Fibroblast of skin of left quadriceps (primary cell): ENCODE results near the gene CDC42EP3.

ENCODE experiments used
- DNase-seq, 2 experiments: peaks; one replicate each; pipeline ENCODE4 v3.0.0-alpha.2; 2013; ENCODE audit warnings: low read depth in 2 of 2

CDC42EP3 gene

DNA sequence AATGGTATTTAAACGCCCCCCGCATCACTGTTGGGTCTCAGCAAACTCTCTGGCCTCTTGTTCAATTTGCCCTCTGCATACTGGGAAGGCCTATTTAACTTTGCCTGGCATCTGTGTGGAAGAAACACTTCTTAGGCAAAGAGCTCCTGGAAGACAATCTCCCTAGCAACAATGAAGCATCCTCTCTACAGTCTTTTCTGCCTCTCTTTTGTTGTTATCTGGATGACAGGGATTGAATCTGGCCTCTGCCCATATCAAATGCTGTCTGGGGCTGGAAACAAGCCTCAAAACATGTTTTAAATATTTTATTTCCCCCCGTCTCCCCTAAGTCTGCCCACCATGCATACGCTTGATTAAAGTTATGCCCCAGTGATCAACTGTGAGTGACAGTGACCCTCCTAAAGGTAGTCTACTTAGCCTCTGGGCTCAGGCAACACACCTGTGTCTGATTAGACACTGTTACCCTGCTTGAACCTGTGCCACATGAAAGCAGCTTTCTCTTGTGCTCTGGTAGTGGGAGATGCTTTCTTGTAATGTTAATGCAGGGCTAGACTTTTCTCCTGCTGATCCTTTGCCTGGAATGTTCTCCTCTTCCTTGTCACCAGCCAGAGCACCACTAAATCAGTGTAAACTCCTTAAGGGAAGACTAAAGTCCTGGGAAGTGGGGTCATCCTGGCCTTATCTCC, 34.9 kb downstream of the CDC42EP3 start:
- no peak for DNase-seq

DNA sequence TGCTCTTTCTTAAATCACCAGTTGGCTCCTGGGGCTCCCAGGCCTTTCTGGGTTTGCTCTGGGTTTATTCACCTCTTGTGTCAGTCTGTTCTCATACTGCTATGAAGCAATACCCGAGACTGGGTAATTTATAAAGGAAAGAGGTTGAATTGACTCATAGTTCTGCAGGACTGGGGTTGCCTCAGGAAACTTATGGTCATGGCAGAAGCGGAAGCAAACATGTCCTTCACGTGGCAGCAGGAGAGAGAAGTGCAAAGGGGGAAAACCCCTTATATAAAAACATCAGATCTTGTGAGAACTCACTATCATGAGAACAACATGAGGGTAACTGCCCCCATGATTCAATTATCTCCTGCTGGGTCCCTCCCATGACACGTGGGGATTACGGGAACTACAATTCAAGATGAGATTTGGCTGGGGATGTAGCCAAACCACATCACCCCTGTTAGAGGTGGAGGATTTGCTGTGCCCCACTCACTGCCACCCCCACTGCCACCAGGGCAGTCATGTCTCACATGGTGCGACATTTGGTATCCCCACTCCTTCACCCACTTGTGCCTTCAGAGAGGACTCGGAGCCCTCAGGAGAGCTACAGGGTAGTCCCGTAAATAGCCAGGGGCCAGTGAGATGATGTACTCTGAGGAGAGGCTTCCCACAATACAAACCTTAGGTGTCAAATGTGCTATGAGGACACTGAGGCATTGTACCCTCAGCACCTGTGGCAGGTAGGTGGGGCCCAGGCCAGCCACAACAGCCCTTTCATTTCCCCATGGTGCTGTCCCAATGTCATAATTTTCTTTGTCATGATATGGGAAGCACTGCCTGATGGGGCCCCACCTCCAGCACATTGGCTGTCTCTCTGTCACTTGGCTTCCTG, 35.7 kb downstream of the CDC42EP3 start:
- DNase-seq: peak in 1 of 2 experiments; percentile 66

- no peak for DNase-seq
Measured at GRCh38 chr2:37634914-37635503, 36.4 kb downstream of the CDC42EP3 start.

DNA sequence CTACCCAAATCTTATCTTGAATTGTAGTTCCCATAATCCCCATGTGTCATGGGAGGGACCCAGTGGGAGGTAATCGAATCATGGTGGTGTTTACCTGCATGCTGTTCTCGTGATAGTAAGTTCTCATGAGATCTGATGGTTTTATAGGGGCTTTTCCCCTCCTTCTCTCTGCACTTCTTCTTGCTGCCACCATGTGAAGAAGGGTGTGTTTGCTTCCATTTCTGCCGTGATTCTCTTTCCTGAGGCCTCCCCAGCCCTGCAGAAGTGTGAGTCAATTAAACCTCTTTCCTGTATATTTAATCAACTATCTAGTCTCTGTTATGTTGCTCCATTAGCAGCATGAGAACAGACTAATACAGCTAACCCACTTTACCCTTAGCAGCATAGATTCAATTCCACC, 37.6 kb downstream of the CDC42EP3 start:
- DNase-seq: no peak

GRCh38 chr2:37633234-37633633, 38.2 kb downstream of the CDC42EP3 start:
- no peak for DNase-seq

DNA sequence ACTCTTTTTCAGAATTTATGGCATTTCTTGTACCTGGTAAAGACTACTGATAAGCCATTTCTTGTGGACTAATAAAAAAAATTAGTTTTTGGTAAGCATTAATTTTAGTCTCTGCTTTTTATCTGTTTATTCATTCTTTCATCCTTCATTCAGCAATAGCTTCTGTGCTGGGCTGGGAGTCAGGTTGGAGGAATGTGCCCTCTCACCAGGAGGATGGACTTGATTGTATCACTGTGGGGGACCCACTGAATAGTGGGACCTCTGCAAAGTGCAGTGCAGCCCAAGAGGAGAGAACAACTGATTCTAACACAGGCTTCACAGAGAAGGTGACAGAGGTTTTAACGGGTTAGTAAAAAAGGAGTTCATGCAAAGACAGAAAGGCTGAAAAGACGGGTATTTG, 39.1 kb downstream of the CDC42EP3 start:
- DNase-seq: no peak

DNA sequence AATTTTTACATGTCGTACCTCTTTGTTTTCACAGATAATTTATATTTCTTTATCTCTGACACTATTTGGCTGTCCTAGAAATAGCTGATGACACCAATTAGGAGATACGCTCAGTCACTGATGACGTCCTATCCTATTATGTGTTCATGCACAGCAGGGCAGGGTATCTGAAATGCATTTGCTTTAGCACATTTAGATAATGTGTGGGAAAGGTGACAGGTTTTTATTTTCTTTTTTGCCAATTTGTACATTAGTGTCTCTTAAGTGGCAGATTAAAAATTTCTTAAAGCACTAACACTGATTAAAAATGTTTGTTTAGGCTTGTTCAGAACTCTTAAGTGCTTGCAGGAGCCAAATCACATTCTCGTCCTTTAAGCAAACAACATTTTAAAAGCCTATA, 39.7 kb downstream of the CDC42EP3 start:
- no peak for DNase-seq

DNA sequence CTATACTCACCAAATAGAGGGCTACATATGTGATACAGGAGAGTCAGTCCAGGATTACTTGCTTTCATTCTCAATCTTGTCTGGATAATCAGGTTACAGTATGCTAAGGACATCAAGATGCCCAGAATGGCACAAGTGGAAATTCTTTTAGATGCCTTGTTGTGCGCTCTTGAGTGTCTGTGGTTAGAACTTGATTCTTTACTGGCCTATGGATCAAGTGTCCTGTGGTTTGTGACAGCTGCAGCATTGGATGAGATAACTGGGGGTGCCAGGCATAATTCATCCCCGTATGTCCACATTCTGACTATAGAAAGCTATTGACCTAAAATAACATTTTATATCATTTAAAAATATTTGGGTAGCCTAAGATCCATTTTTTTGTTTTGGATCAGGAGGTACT, 40.1 kb downstream of the CDC42EP3 start:
- DNase-seq: no peak

DNA sequence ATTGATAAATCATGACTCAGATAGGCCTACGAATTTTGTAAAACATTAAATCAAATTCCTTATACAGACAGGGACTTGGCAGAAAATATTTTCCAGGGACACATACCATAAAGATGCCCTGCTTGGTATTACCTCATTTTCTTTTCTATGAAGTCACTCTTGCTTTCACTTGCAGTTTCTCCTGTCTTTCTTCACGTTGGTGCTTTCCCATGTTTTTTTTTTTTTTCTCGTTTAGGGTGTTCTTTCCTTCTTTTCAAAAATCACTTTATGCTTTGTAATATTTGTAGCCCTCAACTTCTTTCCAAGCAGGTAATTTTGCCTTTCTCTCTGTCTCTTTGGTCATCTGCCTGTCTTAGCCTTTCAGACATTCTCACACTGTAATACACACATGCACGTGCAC, 40.7 kb downstream of the CDC42EP3 start:
- no peak for DNase-seq

DNA sequence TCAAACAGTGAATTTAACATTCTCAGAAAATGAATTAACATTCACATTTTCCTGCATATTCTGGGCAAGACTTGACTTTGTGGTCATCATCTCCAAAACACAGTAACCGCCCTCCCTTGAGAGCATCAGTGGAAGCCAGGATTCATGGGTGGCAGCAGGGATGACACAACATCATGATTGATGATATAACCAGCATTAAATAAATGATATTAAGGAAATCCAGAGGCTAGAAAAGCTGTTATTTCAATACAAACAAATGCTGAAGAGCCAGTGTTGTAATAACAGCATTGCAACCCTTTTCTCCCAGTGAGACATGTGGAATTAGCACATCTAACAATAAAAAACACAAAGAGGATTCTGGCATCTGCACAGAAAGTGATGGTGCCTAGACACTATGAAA, 41.1 kb downstream of the CDC42EP3 start:
- peak in 1 of 2 experiments; percentile 61 for DNase-seq

DNA sequence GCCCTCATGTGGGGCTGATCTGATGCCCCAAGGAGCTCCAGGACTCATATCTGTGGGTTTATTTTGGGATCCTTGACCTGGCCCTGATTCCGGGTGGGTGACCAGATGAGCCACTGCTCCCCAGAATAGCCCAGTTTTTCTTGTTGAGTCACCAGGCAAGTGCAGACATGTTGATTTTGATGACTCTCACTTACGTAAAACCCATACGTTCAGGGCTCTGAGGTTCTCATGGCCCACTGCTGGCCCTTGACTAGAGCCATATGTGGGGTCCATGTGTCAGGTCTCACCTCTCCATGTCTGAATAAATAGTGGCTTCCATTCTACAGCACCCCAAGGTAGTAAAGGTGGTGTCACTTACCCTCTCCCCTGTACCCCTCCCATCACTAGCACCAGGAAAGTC, 41.9 kb downstream of the CDC42EP3 start:
- no peak for DNase-seq

DNA sequence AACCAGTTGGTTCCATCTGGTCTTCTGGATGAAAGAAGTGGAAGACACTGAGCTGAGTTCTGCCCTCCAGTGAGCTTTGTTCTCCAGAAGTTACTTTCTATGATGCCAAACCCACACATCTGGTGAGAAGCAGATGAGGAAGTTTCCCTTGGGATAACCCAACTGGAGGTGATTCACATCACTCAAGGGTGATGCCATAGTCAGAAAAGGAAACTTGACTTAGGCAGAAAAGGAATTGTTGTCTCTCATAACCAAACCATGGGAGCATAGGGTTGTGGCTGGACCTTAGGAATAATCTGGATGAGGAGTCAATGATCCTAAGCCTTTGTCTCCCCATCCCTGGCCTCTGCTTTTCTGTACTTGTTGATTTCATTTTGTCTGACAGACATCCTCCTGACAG, 43.7 kb downstream of the CDC42EP3 start:
- DNase-seq: no peak

GRCh38 chr2:37625796-37626571, 45.5 kb downstream of the CDC42EP3 start:
- DNase-seq: no peak

- peak; percentile 92 for DNase-seq
Measured at GRCh38 chr2:37625156-37625555, 46.3 kb downstream of the CDC42EP3 start.

GRCh38 chr2:37623971-37624900, 47.2 kb downstream of the CDC42EP3 start:
- peak in 1 of 2 experiments; percentile 67 for DNase-seq

DNA sequence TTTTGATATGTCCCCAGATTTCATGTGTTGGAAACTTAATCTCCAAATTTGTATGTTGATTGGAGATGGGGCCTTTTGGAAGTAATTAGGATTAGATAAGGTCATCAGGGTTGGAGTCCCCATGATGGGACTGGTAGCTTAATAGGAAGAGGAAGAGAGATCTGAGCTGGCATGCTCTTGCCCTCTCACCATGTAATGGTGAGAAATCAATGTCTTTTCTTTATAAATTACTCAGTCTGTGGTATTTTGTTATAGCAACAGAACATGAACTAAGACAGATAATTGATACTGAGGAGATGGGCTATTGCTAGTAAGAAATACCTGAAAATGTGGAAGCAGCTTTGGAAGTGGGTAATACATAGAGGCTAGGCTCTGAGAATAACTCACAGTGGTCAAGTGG, 48.0 kb downstream of the CDC42EP3 start:
- no peak for DNase-seq

DNA sequence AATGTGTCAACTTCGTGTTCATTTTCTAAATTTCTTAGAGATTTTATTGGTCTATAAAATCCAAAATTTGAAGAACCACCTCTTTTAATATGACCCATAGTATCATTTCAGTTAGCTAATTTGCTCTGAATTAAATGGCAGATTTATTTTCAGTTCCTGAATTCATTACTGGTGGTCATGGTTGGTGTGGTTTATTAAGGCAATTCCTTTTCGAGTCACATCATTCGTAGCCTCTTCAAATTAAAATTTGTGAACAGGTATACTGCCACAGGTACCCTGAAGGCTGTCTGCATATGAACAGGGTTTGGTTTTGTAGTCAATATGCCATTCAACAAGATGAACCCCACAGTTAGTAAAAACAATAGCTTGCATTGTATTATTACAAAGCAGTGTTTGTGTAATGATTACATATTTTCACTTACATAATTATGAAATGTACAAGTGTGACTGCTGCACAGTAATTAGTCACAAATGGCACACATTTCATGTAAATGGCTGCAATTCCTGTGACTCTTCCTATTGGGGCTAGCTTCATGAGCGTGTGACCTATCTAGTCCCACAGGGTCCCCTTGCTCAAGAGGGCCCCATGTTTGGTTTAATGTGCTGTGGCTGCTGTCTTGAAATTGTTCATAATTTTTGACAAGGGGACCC, 48.9 kb downstream of the CDC42EP3 start:
- no peak for DNase-seq

DNA sequence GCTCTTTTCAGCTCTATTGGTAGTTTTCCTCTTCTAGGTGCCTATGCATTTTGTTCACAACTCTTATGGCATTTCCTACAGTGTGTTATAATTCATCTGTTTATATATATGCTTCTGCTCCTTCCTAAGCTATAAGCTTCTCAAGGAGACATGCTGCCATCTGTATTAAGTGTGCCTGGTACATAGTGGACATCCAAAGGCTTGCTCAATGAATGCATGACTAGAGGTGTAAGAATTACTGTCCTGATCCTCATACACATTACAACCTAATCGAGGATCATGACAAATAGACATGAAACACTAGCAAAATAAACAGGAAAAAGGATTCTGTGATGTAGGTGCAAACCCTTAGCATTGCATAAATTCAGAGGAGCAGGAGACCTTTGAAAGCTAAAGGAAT, 50.2 kb downstream of the CDC42EP3 start:
- no peak for DNase-seq

- no peak for DNase-seq
Measured at GRCh38 chr2:37619959-37620300, 51.5 kb downstream of the CDC42EP3 start.

DNA sequence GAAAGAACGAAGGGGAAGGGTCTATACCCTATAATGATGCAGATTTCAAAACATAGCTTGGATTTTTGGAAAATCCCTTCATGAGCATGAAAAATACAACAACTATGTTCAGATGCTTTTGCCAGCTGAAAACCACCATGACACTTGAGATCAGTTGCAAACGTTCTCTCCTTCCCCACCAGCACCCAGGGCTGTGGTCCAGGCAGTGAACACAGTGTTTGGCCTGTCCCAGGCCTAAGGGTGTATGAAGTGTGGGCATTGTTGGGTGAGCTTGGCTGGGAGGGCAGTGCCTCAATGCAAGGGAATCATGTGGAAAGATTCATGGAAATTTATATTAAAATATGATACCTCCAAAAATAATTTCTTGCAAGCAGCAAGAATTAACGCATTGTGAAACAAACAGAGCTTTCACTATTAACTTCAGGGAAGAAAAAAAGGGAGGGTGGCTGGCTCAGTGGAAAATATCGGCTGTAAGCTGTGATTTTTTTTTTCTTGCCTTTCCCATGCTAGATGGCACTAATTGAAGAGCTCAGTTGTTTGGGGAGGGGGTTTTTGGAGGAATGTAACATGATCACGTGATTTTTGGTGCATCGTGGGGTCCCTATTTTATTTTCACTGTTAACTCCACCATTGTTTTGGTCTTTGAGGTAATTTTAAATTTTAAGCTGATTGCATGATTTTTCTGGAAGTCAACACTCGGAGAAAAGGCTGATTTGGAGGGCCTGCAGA, 52.0 kb downstream of the CDC42EP3 start:
- no peak for DNase-seq
